K562 (cell line): ENCODE results near the gene TBC1D2. TPM values are rescaled to one million over a fixed set of nuclear protein-coding genes. Genes with fewer than 3 reads are reported as not detected.
A peak's percentile ranks its signal among the peaks of the same experiment; 100 is the strongest.

Source experiments
- E2F3 ChIP-seq: fragments of 250-450 bp; sonication (Bioruptor Pico); IDR thresholded peaks from 2 replicates; pipeline ENCODE4 v1.4.0; 2020; ENCODE audit warnings: mild to moderate bottlenecking
- FOXK1 ChIP-seq: sonication (generic); formaldehyde crosslinking; IDR thresholded peaks from 2 replicates; pipeline ENCODE4 v1.8.0; 2022; ENCODE audit warnings: missing genetic modification reagents, mild to moderate bottlenecking, borderline replicate concordance
- MXI1 ChIP-seq: IDR thresholded peaks from 2 replicates; pipeline ENCODE4 v1.6.1; 2011; ENCODE audit warnings: low read depth, mild to moderate bottlenecking, improper control_type of control experiment, low read length
- NR4A1 ChIP-seq, 2 experiments: fragments of 250-450 bp in 1 of 2; fragments of 450-650 bp in 1 of 2; sonication (Bioruptor Pico) in 1 of 2; IDR thresholded peaks; 2 replicates each; pipeline versions ENCODE4 v1.4.0 to v1.6.1; 2016 to 2020; ENCODE audit warnings: mild to moderate bottlenecking in 2 of 2, missing compliant biosample characterization in 1 of 2, missing genetic modification characterization in 1 of 2, moderate library complexity in 1 of 2
- RCOR1 ChIP-seq, 2 experiments: IDR thresholded peaks; 2 replicates each; pipeline ENCODE4 v1.6.1; 2012; ENCODE audit warnings: low read depth in 2 of 2, low read length in 2 of 2, borderline replicate concordance in 1 of 2, improper control_type of control experiment in 1 of 2
- SPI1 ChIP-seq: IDR thresholded peaks from 2 replicates; pipeline ENCODE4 v1.6.1; 2011; ENCODE audit warnings: low read depth, low read length, control low read depth, borderline replicate concordance
- TAF7 ChIP-seq: fragments of 450-650 bp; IDR thresholded peaks from 2 replicates; pipeline ENCODE4 v1.6.1; 2016; ENCODE audit warnings: missing genetic modification characterization, missing compliant biosample characterization
- ZNF3 ChIP-seq: fragments of 250-450 bp; sonication (Bioruptor Pico); IDR thresholded peaks from 2 replicates; pipeline ENCODE4 v1.5.0; 2021; ENCODE audit warnings: mild to moderate bottlenecking, moderate library complexity
- polyA plus RNA-seq, 8 experiments: library from polyadenylated mRNA; depleted of rRNA in 4 of 8; stranded (reverse) in 5 of 8; unstranded in 3 of 8; fragments of >200 nt; fragmentation: Nextera tagmentation in 2 of 8; fragmentation: Illumina TruSeq in 1 of 8; extraction: Ambion mirVana in 2 of 8; extraction: Trizol in 1 of 8; gene quantifications; 2 replicates each; pipeline versions ENCODE4 v1.2.1 to v1.2.3, GENCODE V29; 2011 to 2014; ENCODE audit warnings: inconsistent platforms in 1 of 8, missing spikeins in 1 of 8
- total RNA-seq, 7 experiments: library from RNA; depleted of rRNA in 6 of 7; stranded (reverse); fragments of >200 nt in 6 of 7; fragmentation: Illumina TruSeq in 2 of 7; extraction: Trizol in 2 of 7; gene quantifications; 2 replicates each; pipeline versions ENCODE4 v1.2.1 to v1.2.3, GENCODE V29; 2011 to 2021; ENCODE audit warnings: low replicate concordance in 1 of 7
- TF ChIP-seq, protein P1 (sequence below): fragments of 250-450 bp; sonication (Bioruptor Pico); IDR thresholded peaks from 2 replicates; pipeline ENCODE4 v1.8.0; 2021; ENCODE audit warnings: moderate library complexity, mild to moderate bottlenecking, inconsistent platforms
- TF ChIP-seq, protein P2 (sequence below): fragments of 200-800 bp; sonication (Bioruptor generic); IDR thresholded peaks from 2 replicates; pipeline ENCODE4 v1.6.1; 2017; ENCODE audit warnings: missing genetic modification characterization, missing compliant biosample characterization
- TF ChIP-seq, protein P3 (sequence below): fragments of 450-650 bp; formaldehyde crosslinking; conservative IDR thresholded peaks from 2 replicates; pipeline ENCODE4 v1.4.0; 2022; ENCODE audit warnings: mild to moderate bottlenecking, missing genetic modification characterization
- TF ChIP-seq, protein P4 (sequence below): fragments of 250-450 bp; sonication (Bioruptor Pico); IDR thresholded peaks from 2 replicates; pipeline ENCODE4 v1.4.0; 2020
- TF ChIP-seq, protein P5 (sequence below): fragments of 250-450 bp; sonication (Bioruptor Pico); IDR thresholded peaks from 2 replicates; pipeline ENCODE4 v1.4.0; 2020; ENCODE audit warnings: mild to moderate bottlenecking, moderate library complexity
- TF ChIP-seq, protein P6 (sequence below): fragments of 450-650 bp; IDR thresholded peaks from 2 replicates; pipeline ENCODE4 v1.6.1; 2016; ENCODE audit warnings: borderline replicate concordance
- TF ChIP-seq, protein P7 (sequence below): IDR thresholded peaks from 3 replicates; pipeline ENCODE4 v1.6.1; 2011; ENCODE audit warnings: borderline replicate concordance, mild to moderate bottlenecking; ENCODE audit not compliant: insufficient read length, insufficient read depth

TBC1D2 gene
- total and polyA plus RNA-seq, 9 of the 15 experiments (the other 6 are each of a cell fraction or from before 2014, with no cell fraction given), result 0.10 to 7.0 (median 2.5) TPM

DNA sequence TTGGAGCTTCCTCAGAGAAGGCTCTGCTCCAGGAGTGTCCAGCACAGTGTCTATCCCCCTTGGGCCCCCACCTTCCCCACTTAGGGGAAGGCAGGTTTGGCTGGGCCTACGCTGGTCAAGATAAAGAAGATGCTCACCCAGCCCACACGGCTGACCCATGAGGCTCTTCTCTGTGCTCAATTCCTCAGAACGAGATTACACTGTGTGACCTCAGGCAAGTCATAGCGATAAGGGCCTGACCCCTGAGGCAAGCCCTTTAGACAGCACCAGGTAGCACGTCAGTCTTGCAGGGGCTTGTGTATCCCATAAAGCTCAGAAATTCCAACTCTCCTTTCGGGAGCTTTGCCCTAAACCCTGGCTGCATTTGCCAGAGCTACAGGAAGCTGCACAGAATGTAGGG, 95.7 kb downstream of the TBC1D2 start (continued):
- TF ChIP-seq, protein P1, sequence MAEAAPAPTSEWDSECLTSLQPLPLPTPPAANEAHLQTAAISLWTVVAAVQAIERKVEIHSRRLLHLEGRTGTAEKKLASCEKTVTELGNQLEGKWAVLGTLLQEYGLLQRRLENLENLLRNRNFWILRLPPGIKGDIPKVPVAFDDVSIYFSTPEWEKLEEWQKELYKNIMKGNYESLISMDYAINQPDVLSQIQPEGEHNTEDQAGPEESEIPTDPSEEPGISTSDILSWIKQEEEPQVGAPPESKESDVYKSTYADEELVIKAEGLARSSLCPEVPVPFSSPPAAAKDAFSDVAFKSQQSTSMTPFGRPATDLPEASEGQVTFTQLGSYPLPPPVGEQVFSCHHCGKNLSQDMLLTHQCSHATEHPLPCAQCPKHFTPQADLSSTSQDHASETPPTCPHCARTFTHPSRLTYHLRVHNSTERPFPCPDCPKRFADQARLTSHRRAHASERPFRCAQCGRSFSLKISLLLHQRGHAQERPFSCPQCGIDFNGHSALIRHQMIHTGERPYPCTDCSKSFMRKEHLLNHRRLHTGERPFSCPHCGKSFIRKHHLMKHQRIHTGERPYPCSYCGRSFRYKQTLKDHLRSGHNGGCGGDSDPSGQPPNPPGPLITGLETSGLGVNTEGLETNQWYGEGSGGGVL (CRISPR knock-in tag), result no peak
- TF ChIP-seq, protein P2, sequence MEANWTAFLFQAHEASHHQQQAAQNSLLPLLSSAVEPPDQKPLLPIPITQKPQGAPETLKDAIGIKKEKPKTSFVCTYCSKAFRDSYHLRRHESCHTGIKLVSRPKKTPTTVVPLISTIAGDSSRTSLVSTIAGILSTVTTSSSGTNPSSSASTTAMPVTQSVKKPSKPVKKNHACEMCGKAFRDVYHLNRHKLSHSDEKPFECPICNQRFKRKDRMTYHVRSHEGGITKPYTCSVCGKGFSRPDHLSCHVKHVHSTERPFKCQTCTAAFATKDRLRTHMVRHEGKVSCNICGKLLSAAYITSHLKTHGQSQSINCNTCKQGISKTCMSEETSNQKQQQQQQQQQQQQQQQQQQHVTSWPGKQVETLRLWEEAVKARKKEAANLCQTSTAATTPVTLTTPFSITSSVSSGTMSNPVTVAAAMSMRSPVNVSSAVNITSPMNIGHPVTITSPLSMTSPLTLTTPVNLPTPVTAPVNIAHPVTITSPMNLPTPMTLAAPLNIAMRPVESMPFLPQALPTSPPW (CRISPR knock-in tag), result peak; percentile 34; the same call in 1 of the 2 replicates
- TF ChIP-seq RCOR1 (IDR thresholded peaks at IDR 0.05; ENCODE audit: borderline replicate concordance in 1 of 2, low read depth in 2 of 2, low read length in 2 of 2) (peak in 1 of 2 experiments; percentile 82; a peak in 2 of 4 replicates), E2F3 (no peak), FOXK1 (CRISPR knock-in tag) (no peak), TAF7 (tag) (no peak), NR4A1 (CRISPR knock-in tag; IDR thresholded peaks at IDR 0.05) (no peak), NR4A1 (tag; IDR thresholded peaks at IDR 0.05) (no peak), ZNF3 (CRISPR knock-in tag) (no peak), SPI1 (no peak), MXI1 (no peak)
- TF ChIP-seq, protein P3, sequence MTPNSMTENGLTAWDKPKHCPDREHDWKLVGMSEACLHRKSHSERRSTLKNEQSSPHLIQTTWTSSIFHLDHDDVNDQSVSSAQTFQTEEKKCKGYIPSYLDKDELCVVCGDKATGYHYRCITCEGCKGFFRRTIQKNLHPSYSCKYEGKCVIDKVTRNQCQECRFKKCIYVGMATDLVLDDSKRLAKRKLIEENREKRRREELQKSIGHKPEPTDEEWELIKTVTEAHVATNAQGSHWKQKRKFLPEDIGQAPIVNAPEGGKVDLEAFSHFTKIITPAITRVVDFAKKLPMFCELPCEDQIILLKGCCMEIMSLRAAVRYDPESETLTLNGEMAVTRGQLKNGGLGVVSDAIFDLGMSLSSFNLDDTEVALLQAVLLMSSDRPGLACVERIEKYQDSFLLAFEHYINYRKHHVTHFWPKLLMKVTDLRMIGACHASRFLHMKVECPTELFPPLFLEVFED (CRISPR knock-in tag), result no peak
- TF ChIP-seq, protein P4, sequence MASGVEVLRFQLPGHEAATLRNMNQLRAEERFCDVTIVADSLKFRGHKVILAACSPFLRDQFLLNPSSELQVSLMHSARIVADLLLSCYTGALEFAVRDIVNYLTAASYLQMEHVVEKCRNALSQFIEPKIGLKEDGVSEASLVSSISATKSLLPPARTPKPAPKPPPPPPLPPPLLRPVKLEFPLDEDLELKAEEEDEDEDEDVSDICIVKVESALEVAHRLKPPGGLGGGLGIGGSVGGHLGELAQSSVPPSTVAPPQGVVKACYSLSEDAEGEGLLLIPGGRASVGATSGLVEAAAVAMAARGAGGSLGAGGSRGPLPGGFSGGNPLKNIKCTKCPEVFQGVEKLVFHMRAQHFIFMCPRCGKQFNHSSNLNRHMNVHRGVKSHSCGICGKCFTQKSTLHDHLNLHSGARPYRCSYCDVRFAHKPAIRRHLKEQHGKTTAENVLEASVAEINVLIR (CRISPR knock-in tag), result no peak
- TF ChIP-seq, protein P5, sequence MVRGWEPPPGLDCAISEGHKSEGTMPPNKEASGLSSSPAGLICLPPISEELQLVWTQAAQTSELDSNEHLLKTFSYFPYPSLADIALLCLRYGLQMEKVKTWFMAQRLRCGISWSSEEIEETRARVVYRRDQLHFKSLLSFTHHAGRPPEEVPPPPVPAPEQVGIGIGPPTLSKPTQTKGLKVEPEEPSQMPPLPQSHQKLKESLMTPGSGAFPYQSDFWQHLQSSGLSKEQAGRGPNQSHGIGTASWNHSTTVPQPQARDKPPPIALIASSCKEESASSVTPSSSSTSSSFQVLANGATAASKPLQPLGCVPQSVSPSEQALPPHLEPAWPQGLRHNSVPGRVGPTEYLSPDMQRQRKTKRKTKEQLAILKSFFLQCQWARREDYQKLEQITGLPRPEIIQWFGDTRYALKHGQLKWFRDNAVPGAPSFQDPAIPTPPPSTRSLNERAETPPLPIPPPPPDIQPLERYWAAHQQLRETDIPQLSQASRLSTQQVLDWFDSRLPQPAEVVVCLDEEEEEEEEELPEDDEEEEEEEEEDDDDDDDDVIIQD (CRISPR knock-in tag), result no peak
- TF ChIP-seq, protein P6, sequence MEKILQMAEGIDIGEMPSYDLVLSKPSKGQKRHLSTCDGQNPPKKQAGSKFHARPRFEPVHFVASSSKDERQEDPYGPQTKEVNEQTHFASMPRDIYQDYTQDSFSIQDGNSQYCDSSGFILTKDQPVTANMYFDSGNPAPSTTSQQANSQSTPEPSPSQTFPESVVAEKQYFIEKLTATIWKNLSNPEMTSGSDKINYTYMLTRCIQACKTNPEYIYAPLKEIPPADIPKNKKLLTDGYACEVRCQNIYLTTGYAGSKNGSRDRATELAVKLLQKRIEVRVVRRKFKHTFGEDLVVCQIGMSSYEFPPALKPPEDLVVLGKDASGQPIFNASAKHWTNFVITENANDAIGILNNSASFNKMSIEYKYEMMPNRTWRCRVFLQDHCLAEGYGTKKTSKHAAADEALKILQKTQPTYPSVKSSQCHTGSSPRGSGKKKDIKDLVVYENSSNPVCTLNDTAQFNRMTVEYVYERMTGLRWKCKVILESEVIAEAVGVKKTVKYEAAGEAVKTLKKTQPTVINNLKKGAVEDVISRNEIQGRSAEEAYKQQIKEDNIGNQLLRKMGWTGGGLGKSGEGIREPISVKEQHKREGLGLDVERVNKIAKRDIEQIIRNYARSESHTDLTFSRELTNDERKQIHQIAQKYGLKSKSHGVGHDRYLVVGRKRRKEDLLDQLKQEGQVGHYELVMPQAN, result no peak
- TF ChIP-seq, protein P7, sequence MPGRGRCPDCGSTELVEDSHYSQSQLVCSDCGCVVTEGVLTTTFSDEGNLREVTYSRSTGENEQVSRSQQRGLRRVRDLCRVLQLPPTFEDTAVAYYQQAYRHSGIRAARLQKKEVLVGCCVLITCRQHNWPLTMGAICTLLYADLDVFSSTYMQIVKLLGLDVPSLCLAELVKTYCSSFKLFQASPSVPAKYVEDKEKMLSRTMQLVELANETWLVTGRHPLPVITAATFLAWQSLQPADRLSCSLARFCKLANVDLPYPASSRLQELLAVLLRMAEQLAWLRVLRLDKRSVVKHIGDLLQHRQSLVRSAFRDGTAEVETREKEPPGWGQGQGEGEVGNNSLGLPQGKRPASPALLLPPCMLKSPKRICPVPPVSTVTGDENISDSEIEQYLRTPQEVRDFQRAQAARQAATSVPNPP, result no peak
